Activated T-cell treated with anti-CD3 and anti-CD28 coated beads for 1 hour (primary cell): Measurements from ENCODE around the gene ZSCAN23.
"Not testable (repeated sequence)": the region's sequence is repeated elsewhere in the genome, so short reads cannot be mapped to it uniquely, and the experiment has no call there.

ENCODE experiments used
- DNase-seq: peaks from one replicate; pipeline ENCODE4 v3.0.0-alpha.2; 2020; ENCODE audit warnings: low read depth

ZSCAN23 gene

GRCh38 chr6:28436404-28436803 lies 6.9 kb downstream of the ZSCAN23 start:
- no peak for DNase-seq

- no peak for DNase-seq
These were observed 10.2 kb downstream of the ZSCAN23 start for GRCh38 chr6:28433119-28433518.

- DNase-seq, result no peak
These were observed 13.5 kb downstream of the ZSCAN23 start for GRCh38 chr6:28429781-28430180.

DNA sequence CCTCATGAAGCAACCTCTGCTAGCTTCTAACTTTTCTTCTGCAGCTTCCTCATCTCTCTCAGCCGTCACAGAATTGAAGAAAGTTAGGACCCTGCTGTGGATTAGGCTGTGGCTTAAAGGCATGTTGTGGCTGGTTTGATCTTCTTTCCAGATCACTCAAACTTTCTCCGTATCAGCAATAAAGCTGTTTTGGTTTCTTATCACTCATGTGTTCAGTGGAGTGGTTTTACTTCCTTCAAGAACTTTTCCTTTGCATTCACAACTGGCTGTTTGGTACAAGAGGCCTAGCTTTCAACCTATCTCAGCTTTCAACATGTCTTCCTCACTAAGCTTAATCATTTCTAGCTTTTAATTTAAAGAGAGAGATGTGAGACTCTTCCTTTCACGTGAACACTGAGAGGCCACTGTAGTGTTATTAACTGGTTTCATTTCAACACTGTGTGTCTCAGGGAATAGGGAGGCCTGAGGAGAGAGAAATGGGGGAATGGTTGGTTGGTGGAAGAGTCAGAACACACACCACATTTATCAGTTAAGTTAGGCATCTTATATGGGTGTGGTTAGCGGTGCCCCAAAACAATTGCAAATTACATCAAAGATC lies 17.2 kb downstream of the ZSCAN23 start:
- no peak for DNase-seq

DNA sequence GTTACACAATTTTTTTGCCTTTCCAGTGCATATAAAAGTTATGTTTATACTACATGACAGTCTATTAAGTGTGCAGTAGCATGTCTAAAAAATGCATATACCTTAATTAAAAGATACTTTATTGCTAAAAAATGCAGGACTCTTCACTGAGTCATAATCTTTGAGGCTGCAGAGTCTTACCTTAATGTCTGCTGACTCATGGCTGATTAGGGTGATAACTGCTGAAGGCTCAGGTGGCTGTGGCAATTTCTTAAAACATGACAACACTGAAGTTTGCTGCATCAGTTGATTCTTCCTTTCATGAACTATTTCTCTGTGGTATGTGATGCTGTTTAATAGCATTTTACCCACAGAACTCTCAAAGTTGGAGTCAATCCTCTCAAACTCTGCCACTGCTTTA lies 19.1 kb downstream of the ZSCAN23 start:
- no peak for DNase-seq

GRCh38 chr6:28423546-28423945 lies 19.7 kb downstream of the ZSCAN23 start:
- DNase-seq, result no peak

DNA sequence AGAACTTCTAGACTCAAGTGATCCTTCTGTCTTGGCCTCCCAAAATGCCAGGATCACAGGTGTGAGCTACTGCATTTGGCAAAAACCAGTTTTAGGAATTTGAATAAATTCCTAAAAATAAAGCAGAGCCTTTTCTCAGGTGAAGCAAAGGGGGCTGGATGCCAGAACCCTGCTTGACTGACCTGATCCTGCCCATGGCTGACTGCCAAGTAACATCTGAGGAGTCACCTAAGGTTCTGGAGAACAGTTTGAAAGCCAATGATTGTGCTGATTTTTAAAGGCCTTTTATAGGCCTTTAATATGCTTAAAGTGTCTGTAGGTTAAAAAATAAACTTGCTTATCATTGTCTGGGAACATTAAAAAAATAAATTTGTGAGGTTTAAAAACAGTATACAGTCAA lies 29.6 kb downstream of the ZSCAN23 start:
- no peak for DNase-seq

GRCh38 chr6:28410767-28411166 lies 32.5 kb downstream of the ZSCAN23 start:
- no peak for DNase-seq

DNA sequence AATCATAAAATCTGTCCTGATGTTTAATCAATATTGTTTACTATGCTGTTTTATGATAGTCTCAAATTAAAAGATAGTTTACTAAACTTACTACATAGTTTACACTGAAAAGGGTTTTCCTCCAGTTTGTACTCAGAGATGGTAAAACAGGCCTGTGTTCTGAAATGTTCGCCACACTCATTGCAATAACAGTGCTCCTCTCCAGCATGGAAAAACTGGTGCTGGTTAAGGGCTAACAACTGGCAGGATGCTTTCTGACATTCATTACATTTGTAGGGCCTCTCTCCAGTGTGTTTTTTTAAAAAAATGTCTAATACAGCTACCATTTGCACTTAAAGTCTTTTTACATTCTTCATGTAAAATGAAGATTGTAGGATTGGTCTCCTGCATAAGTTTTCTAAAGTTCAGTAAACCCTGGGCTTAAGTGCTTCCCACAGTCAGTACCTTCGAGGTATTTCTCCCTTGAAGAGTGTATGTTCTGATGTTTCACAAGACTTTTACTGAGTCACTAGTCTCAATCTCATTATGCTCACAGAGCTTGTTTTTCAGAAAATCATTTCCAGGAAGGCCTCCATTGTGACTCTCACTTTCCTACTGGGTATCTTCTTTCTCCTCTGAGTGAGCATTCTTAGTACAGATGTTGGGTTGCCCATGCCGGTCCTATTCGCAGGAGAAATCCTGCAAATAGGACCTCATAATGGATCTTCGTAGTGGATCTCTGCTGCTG lies 35.1 kb downstream of the ZSCAN23 start:
- DNase-seq, result no peak

- DNase-seq, result no peak
These were observed 35.9 kb downstream of the ZSCAN23 start for GRCh38 chr6:28407401-28407800.

DNA sequence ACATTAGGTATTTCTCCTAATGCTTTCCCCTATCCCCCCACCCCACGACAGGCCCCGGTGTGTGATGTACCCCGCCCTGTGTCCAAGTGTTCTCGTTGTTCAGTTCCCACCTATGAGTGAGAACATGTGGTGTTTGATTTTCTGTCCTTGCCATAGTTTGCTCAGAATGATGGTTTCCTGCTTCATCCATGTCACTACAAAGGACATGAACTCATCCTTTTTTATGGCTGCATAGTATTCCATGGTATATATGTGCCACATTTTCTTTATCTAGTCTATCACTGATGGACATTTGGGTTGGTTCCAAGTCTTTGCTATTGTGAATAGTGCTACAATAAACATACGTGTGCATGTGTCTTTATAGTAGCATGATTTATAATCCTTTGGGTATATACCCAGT lies 39.4 kb downstream of the ZSCAN23 start:
- not testable (repeated sequence) for DNase-seq

GRCh38 chr6:28402197-28402596 lies 41.1 kb downstream of the ZSCAN23 start:
- no peak for DNase-seq

GRCh38 chr6:28401172-28401571 lies 42.1 kb downstream of the ZSCAN23 start:
- no peak for DNase-seq

GRCh38 chr6:28400122-28400451 lies 43.2 kb downstream of the ZSCAN23 start:
- DNase-seq, result no peak

DNA sequence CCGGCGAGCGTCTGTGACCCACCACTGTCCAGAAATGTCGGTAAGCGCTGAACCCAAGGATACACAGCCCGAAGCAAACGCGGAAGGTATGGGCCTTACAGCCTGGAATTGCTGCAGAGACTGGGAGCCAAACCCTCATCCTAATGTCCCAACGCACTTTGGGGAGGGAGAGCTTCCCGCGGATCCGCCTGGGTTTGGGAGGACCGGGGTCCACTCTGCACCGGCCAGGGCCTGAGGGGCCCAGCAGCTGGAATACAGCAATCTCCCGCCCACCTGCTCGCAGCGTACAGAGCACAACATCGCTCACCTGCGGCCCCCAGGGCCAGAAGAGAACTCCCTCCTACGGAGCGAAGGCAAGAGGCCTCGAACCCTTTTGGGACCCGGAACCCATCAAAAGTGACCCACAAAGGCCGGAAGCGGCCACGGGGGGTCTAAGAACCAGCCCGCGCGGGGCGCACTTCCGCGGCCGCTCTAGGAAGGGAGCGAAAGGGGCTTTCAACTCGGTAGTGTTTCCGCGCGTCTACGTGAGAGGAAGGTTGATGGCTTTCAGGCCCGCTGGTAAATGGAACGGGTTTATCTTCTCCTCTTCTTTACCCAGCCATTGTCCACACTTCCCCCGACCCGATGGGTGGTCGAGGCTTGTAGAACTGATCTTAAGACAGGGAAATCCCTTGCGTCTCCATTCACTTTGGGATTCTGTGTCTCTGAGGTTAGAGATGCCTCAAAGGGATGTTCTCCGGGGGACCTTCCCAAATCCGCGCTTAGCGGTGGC lies 43.8 kb downstream of the ZSCAN23 start, which contains the start of gene ZSCAN12:
TSS of gene ZSCAN12 (minus strand) at position 398 of the 772 bp plus-strand sequence. CDS start 1,342 bp downstream, outside the sequence.
- peak; percentile 78 for DNase-seq

DNA sequence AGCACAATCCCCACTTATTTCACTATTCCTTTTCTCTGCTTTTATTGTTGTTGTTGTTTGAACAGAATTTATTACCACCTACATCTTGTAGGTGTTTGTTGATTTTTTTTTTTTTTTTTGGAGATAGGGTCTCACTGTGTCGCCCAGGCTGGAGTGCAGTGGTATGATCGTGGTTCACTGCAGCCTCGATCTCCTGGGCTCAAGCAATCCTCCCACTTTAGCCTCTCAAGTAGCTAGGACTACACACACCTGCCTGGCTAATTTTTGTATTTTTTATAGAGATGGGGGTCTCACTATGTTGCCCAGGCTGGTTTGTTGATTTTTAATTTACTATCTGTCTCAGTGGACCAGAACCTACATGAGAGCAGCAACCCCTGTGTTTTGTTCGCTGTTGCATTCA lies 47.4 kb downstream of the ZSCAN23 start:
- DNase-seq, result no peak

DNA sequence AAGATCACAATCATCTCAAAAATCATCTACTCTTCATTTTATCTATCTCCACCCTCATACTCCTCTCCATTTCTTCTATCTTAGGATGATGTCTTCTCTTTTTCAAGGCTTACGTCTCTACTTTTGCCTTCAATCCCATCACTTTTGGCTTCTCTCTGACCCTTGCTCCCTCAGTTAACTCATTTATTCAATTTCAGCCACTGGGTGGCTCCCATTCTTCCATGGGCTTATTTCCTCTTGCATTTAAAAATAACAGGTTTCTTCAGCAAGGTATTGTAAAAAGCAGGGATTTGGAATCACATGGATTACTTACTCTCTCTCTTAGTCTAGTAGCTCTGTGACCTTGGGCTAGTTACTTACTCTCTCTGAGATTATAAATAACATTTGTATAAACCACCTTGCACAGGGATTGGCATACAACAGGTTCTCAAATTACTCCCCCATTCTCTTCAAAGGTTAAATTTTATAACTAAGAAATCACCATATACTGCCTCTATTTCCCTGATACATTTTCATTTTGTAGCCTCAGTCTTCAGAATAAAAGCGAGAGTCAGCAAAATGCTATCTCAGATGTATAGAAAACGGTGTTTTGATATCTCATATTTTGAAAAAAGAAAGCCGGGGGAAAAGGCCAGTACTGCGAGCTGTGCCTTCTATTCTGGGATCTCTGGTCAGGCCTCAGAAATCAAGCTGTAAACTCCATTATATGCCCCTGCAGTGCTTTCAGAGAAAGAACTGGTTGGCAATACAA lies 49.2 kb downstream of the ZSCAN23 start:
- DNase-seq, result no peak

DNA sequence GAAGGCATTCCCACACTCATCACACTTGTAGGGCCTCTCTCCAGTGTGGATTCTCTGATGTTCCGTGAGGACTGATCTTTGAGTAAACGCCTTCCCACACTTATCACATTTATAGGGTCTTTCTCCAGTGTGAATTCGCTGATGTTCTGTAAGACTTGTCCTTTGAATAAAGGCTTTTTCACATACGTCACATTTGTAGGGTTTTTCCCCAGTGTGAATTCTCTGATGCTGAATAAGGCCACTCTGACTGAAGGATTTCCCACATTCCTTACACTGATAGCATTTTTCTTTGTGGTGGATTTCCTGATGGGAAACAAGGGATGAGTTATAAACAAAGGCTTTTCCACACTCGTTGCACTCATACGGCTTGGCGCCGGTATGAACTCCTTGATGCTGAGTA lies 52.6 kb downstream of the ZSCAN23 start:
- DNase-seq, result no peak

GRCh38 chr6:28384143-28384533 lies 59.2 kb downstream of the ZSCAN23 start:
- no peak for DNase-seq

DNA sequence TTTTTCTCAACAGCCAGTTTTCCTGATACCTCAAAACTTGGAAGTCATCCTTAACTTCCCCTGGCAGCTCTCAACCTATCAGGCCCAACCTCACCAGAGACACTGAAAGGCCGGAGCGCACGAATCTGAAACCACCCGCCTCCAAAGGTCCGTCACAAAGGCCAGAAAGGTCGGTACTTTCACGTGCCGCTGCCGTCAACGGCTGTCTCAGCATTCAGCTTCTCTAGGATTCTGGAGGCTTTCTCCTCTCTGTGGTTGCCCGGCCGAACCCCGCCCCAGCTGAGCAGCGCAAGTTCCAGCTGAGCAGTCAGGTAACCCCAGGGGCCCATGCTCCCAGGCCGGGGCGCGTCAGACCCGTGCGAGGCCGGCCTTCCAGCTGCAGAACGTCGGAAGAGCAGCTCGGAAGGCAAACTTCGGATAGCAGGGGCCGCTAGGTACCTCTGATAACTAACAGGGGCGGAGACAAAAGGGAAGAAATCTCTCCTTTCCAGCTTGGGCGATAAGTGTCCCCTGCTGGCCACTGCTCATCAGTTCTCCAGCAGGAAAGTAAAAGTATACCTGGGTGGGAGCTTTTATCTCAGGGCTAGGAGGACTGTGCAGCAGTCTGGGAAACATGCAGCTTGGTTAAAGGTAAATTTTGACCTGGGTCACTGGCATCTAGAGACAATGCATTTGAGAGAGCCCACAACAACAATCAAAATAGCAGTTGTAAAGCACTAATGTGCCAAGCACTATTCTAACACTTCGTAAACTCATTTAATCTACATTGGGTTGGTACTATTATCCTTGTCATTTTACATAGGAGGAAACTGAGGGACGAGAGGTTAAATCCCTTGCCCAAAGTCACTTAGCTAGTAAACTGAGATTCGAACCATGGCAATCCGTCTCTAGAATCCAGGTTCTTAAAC lies 59.8 kb downstream of the ZSCAN23 start:
- DNase-seq, result no peak
